GM12872 (cell line): ENCODE data around the gene RAD51B.

ENCODE experiments used
- CTCF ChIP-seq: IDR thresholded peaks from 3 replicates; pipeline ENCODE4 v1.5.1; 2011; ENCODE audit warnings: low read depth, mild to moderate bottlenecking, low read length, moderate library complexity; ENCODE audit not compliant: insufficient read depth

Gene RAD51B

GRCh38 chr14:67816326-67817002 is 3.1 kb upstream of the RAD51B start, which contains the start of gene ZFYVE26:
Gene ZFYVE26, minus strand, starts transcription at chr14:67816590. Its CDS starts 627 bp downstream, at chr14:67815963.
- TF ChIP-seq CTCF = no peak

- TF ChIP-seq CTCF = no peak
These were observed 1.7 kb upstream of the RAD51B start for GRCh38 chr14:67817750-67818438.

- no peak for TF ChIP-seq CTCF
These were observed 921 bp downstream of the RAD51B start for GRCh38 chr14:67820428-67820971.

GRCh38 chr14:67821121-67821520 is 1.5 kb downstream of the RAD51B start:
- no peak for TF ChIP-seq CTCF

GRCh38 chr14:67831113-67831512 is 11.5 kb downstream of the RAD51B start:
- no peak for TF ChIP-seq CTCF

- no peak for TF ChIP-seq CTCF
These were observed 13.8 kb downstream of the RAD51B start for GRCh38 chr14:67833403-67833802.

- no peak for TF ChIP-seq CTCF
These were observed 16.0 kb downstream of the RAD51B start for GRCh38 chr14:67835596-67835995.
